COLO829 (cell line): Measurements from ENCODE around the gene LMBR1.
"Not testable (repeated sequence)": the region's sequence is repeated elsewhere in the genome, so short reads cannot be mapped to it uniquely, and the experiment has no call there.

ENCODE experiments used
- DNase-seq: peaks from one replicate; pipeline ENCODE4 v3.0.0; 2012; ENCODE audit warnings: low spot score

LMBR1 gene, protein sequence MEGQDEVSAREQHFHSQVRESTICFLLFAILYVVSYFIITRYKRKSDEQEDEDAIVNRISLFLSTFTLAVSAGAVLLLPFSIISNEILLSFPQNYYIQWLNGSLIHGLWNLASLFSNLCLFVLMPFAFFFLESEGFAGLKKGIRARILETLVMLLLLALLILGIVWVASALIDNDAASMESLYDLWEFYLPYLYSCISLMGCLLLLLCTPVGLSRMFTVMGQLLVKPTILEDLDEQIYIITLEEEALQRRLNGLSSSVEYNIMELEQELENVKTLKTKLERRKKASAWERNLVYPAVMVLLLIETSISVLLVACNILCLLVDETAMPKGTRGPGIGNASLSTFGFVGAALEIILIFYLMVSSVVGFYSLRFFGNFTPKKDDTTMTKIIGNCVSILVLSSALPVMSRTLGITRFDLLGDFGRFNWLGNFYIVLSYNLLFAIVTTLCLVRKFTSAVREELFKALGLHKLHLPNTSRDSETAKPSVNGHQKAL

GRCh38 chr7:156892821-156893706, at the start of gene LMBR1:
Gene LMBR1, minus strand, starts transcription at chr7:156893183. Its CDS starts 190 bp downstream, at chr7:156892993.
- DNase-seq = peak; percentile 95

- no peak for DNase-seq
These were observed 49.7 kb upstream of the LMBR1 start for GRCh38 chr7:156942708-156943090.

GRCh38 chr7:156941393-156942182, 48.6 kb upstream of the LMBR1 start:
- DNase-seq = no peak

GRCh38 chr7:156940421-156941122, 47.6 kb upstream of the LMBR1 start:
- no peak for DNase-seq

DNA sequence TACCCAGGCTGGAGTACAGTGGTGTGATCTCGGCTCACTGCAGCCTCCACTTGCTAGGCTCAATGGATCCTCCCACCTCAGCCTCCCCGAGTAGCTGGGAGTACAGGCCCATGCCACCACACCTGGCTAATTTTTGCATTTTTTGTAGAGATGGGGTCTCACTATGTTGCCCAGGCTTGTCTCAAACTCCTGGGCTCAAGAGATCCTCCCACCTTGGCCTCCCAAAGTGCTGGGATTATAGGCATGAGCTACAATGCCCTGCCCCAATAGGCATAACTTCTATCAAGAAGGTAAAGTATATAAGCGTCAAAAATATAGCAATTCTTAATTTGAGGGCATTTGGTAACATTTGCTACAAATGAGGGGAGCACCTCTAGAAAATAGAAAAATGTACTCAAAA, 43.8 kb upstream of the LMBR1 start:
- not testable (repeated sequence) for DNase-seq

DNA sequence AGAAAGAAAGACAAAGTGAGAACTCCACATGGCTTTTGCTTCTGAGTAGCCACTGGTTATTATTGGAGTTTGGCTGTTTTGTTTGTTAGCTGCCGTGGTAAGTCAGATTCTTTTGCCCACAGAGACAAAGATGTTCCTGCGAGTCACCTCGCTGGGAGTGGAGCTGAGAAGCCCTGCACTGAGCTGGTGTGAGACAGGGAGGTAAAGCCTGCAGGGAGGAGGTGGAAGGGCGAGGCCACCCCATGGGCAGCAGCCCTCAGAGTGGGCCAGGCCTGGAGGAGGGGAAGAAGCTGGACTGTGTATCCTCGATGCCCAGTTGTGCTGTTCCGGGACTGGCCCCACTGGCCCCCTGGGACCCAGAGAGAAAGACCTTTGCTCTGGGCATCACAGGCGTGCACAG, 42.3 kb upstream of the LMBR1 start:
- DNase-seq = no peak

DNA sequence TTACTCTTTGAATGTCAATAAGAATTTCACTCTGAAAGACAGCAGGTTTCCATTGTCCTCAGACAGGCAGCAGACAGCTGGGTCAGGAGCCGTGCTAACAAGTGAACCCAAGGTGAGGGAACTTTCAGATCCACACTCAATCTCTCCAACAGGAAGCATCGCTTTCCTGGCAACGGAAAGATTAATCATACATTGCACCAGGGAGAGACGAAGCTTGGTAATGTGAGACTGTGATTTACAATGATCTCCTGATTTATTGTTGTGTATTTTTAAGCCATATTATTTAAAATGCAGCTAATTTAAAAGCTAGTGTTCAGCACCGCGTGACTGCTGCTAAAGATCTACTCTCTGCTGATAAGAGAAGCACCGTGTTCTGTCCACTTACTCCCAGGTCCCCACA, 39.0 kb upstream of the LMBR1 start:
- no peak for DNase-seq

GRCh38 chr7:156929789-156930539, 37.0 kb upstream of the LMBR1 start:
- no peak for DNase-seq

GRCh38 chr7:156928406-156928747, 35.4 kb upstream of the LMBR1 start:
- DNase-seq = no peak

GRCh38 chr7:156927571-156928405, 34.8 kb upstream of the LMBR1 start:
- DNase-seq = no peak

DNA sequence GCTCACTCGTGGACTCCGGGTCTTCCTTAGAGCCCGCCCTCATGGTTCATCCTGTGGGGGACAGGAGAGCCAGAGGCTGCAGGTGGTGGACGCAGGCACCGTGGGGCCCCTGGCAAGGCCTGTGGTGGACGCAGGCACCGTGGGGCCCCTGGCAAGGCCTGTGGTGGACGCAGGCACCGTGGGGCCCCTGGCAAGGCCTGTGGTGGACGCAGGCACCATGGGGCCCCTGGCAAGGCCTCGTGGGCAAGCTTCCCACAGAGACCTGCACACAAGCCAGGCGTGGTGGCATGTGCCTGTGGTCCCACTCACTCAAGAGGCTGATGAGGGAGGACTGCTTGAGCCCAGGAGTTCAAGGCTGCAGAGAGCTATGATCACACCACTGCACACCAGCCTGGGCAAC, 32.8 kb upstream of the LMBR1 start:
- not testable (repeated sequence) for DNase-seq

GRCh38 chr7:156922304-156922703, 29.3 kb upstream of the LMBR1 start:
- DNase-seq = not testable (repeated sequence)

DNA sequence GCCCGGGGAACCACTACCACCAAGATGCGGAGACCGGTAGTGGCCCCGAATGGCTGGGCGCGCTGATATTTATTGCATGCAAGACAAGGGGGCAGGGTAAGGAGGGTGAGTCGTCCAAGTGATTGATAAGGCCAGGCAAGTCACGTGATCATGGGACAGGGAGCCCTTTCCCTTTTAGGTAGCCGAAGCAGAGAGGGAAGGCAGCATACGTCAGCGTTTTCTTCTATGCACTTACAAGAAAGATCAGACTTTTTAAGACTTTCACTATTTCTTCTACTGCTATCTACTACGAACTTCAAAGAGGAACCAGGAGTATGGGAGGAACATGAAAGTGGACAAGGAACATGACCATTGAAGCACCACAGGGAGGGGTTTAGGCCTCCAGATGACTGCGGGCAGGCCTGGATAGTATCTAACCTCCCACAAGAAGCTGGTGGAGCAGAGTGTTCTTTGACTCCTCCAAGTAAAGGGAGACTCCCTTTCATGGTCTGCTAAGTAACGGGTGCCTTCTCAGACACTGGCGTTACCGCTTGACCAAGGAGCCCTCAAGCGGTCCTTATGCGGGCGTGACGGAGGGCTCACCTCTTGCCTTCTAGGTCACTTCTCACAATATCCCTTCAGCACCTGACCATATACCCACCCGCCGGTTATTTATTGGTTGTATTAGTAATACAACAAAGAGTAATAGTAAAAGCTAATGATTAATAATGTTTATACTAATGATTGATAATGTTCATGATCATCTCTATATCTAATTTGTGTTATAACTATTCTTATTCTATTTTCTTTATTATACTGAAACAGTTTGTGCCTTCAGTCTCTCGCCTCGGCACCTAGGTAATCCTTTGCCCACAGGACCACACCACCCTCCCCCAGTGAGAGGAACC, 27.7 kb upstream of the LMBR1 start:
- DNase-seq = not testable (repeated sequence)

- no peak for DNase-seq
These were observed 27.1 kb upstream of the LMBR1 start for GRCh38 chr7:156920076-156920475.

DNA sequence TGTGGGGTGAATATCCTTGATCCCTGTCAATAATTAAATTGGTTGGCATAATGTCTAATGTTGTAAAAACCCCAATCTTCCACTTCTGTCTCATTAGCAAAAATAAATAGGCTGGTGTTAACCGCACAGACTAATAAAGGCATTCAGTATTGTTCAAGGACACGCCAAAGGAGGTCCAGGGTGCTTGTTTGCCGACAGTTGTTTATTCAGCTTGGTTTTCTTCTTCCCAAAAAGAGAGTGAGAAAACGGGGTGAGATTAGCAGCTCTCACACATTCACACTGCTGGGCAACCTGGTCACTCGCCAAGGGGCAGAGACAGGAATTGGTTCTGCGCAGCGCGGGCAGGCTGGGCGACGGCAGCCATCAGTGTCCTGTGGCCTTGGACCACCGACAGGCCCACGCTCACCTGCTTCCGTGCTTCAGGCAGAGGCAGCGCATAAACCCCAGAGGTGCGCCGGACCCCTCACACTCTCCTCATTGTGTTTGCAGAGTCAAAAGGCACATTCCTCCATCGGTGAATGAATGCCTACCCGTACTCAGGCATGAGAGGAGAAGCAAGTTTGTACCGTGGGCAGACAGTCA, 26.2 kb upstream of the LMBR1 start:
- no peak for DNase-seq

- no peak for DNase-seq
These were observed 25.7 kb upstream of the LMBR1 start for GRCh38 chr7:156918635-156919034.

GRCh38 chr7:156909574-156910252, 16.7 kb upstream of the LMBR1 start:
- DNase-seq = not testable (repeated sequence)

DNA sequence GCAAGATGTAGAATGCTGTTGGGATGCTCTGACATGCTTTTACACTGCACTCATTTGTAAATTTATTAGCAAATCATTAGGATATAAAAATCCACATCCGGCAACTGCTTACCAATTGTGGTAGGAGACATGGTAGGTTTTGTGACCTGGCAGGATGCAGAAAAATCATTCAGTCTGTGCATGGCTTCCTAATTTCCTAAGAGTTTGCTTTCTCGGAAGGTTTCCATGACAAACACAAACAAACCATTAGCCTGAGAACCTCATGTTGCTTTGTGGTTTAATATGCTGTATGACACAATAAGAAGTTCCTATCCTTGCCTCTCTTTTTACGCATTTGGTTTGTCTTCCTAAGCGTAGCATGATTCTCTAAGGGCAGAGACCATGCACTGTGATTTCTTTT, 14.7 kb upstream of the LMBR1 start:
- DNase-seq = no peak
